ENCODE measurements around the gene ILDR1.

ILDR1 gene

GRCh38 chr3:122011396-122011795 lies 10.7 kb downstream of the ILDR1 start:
- TF ChIP-seq CTCF (IDR thresholded peaks at IDR 0.05; ENCODE audit: insufficient read depth, low read length, poor library complexity, severe bottlenecking), result no peak
- TF ChIP-seq EZH2phosphoT487 (conservative IDR thresholded peaks at IDR 0.05; ENCODE audit: low read length), result no peak
- no peak overlapping the region for H3K4me3 ChIP-seq (ENCODE audit: insufficient read depth, low read length, poor library complexity, severe bottlenecking)
- no peaks in the 10 kb centered on the region for H3F3A ChIP-seq (ENCODE audit: insufficient read depth)
- H3K9me2 ChIP-seq (replicated peaks; ENCODE audit: insufficient read depth, low read length), result no peaks in the 10 kb centered on the region
- no peaks in the 10 kb centered on the region for H3K36me3 ChIP-seq (ENCODE audit: low read length)
- no peaks in the 10 kb centered on the region for H3K79me2 ChIP-seq (ENCODE audit: insufficient read depth, low read length)
- no peak overlapping the region for H3K27ac ChIP-seq (ENCODE audit: low read depth, low read length)
- H3K4me2 ChIP-seq (ENCODE audit: low read depth, low read length, poor library complexity, severe bottlenecking), result no peak overlapping the region
- H3K27me3 ChIP-seq (ENCODE audit: low read length), result no peaks in the 10 kb centered on the region
- no peaks in the 10 kb centered on the region for H3K9me3 ChIP-seq (ENCODE audit: insufficient read depth, low read length)
- no peak overlapping the region for H2AFZ ChIP-seq (ENCODE audit: low read depth, low read length, severe bottlenecking)
- no peaks in the 10 kb centered on the region for H4K20me1 ChIP-seq (ENCODE audit: low read depth, low read length)
- H3K9ac ChIP-seq (ENCODE audit: low read length), result no peak overlapping the region

- TF ChIP-seq CTCF (IDR thresholded peaks at IDR 0.05; ENCODE audit: insufficient read depth, low read length, poor library complexity, severe bottlenecking), result no peak
- no peak for TF ChIP-seq EZH2phosphoT487 (conservative IDR thresholded peaks at IDR 0.05; ENCODE audit: low read length)
- Histone ChIP-seq H2AFZ (ENCODE audit: low read depth, low read length, severe bottlenecking) (no peak overlapping the region), H3K4me2 (ENCODE audit: low read depth, low read length, poor library complexity, severe bottlenecking) (no peak overlapping the region), H3K36me3 (ENCODE audit: low read length) (no peaks in the 10 kb centered on the region), H3K4me3 (ENCODE audit: insufficient read depth, low read length, poor library complexity, severe bottlenecking) (no peak overlapping the region), H3K9me3 (ENCODE audit: insufficient read depth, low read length) (no peaks in the 10 kb centered on the region), H3F3A (ENCODE audit: insufficient read depth) (no peaks in the 10 kb centered on the region), H3K9me2 (replicated peaks; ENCODE audit: insufficient read depth, low read length) (no peaks in the 10 kb centered on the region), H3K27me3 (ENCODE audit: low read length) (no peaks in the 10 kb centered on the region), H3K27ac (ENCODE audit: low read depth, low read length) (no peak overlapping the region), H3K79me2 (ENCODE audit: insufficient read depth, low read length) (no peaks in the 10 kb centered on the region), H4K20me1 (ENCODE audit: low read depth, low read length) (no peaks in the 10 kb centered on the region), H3K9ac (ENCODE audit: low read length) (no peak overlapping the region)
Measured at GRCh38 chr3:122010506-122010905, 11.5 kb downstream of the ILDR1 start.

DNA sequence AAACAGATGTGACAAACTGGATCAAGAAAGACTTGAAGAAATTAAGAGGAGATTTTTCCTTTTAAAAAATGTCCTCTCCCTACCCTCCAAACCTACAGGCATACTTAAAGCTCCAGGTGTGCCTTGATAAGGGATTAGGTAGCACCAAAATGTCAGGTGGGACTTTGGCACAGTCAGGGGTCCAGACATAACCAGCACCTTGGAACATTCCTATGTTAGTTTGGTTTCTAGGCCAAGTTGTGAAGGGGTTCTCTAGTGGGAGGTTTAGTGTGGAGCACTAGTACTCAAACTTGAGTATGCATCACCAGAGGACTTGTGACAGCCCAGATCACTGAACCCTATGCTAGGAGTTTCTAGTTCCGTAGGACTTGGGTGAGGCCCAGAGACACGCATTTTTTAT lies 13.9 kb downstream of the ILDR1 start:
- no peak overlapping the region for H3K9ac ChIP-seq (ENCODE audit: low read length)
- no peaks in the 10 kb centered on the region for H3K9me2 ChIP-seq (replicated peaks; ENCODE audit: insufficient read depth, low read length)
- no peak overlapping the region for H2AFZ ChIP-seq (ENCODE audit: low read depth, low read length, severe bottlenecking)
- H3K4me3 ChIP-seq (ENCODE audit: insufficient read depth, low read length, poor library complexity, severe bottlenecking), result no peak overlapping the region
- no peaks in the 10 kb centered on the region for H4K20me1 ChIP-seq (ENCODE audit: low read depth, low read length)
- H3K36me3 ChIP-seq (ENCODE audit: low read length), result no peaks in the 10 kb centered on the region
- H3K9me3 ChIP-seq (ENCODE audit: insufficient read depth, low read length), result no peaks in the 10 kb centered on the region
- no peak overlapping the region for H3K4me2 ChIP-seq (ENCODE audit: low read depth, low read length, poor library complexity, severe bottlenecking)
- H3F3A ChIP-seq (ENCODE audit: insufficient read depth), result peaks cover 6% of the 10 kb centered on the region; the same call in 1 of the 2 replicates
- no peak overlapping the region for H3K27ac ChIP-seq (ENCODE audit: low read depth, low read length)
- no peaks in the 10 kb centered on the region for H3K79me2 ChIP-seq (ENCODE audit: insufficient read depth, low read length)
- no peaks in the 10 kb centered on the region for H3K27me3 ChIP-seq (ENCODE audit: low read length)
- TF ChIP-seq CTCF (IDR thresholded peaks at IDR 0.05; ENCODE audit: insufficient read depth, low read length, poor library complexity, severe bottlenecking) (no peak), EZH2phosphoT487 (conservative IDR thresholded peaks at IDR 0.05; ENCODE audit: low read length) (no peak)
